Measurements from ENCODE around the gene RARA. TPM values are rescaled to one million over a fixed set of nuclear protein-coding genes. Genes with fewer than 3 reads are reported as not detected.
A peak's percentile ranks its signal among the peaks of the same experiment; 100 is the strongest.
"Not testable (repeated sequence)": the region's sequence is repeated elsewhere in the genome, so short reads cannot be mapped to it uniquely, and the experiment has no call there.

The RARA gene
- polyA plus RNA-seq, 1 experiment: 4.9 TPM

DNA sequence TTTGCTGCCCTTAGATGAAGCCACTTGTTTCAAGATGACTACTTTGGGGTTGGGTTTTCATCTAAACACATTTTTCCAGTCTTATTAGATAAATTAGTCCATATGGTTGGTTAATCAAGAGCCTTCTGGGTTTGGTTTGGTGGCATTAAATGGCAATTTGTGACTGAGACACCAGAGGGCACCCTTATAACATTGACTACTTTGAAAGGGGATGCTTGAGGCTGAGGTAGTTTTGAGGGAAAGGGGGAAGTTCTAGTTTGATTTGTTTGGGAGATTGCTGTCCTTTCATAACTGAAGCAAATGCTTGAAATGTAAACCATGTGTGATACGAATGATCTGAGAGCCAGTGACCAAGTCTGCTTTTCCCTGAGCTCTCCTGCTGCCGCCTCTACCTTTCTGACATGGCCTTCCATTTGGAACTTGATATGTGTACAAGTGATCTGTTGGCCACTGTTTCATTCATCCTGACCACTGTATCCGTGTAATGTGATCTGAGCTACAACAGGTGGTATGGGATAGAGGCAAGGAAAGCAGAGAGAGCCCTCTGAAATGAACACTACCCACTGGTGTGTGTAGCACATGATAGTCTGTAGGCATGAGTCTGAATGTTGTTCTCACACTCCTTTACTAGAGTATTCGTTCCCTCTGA lies 5.8 kb upstream of the RARA start:
- no peaks in the 10 kb centered on the region for H3K9me3 ChIP-seq (ENCODE audit: control insufficient read depth, insufficient read depth, low read length)
- ChIA-PET POLR2A (interaction anchor here (0.6 to 1.4 kb wide), 3 partner anchors 11 to 112 kb away, joined by 4 to 5 read pairs (median 5); no protein-coding TSS in a partner anchor), CTCF (interaction anchor here (0.6 to 10.0 kb wide), 18 partner anchors 8 to 240 kb away, joined by 3 to 112 read pairs (median 5); no protein-coding TSS in a partner anchor)
- peak; percentile 57 for DNase-seq (ENCODE audit: low read depth, low spot score)
- TF ChIP-seq, protein P1, sequence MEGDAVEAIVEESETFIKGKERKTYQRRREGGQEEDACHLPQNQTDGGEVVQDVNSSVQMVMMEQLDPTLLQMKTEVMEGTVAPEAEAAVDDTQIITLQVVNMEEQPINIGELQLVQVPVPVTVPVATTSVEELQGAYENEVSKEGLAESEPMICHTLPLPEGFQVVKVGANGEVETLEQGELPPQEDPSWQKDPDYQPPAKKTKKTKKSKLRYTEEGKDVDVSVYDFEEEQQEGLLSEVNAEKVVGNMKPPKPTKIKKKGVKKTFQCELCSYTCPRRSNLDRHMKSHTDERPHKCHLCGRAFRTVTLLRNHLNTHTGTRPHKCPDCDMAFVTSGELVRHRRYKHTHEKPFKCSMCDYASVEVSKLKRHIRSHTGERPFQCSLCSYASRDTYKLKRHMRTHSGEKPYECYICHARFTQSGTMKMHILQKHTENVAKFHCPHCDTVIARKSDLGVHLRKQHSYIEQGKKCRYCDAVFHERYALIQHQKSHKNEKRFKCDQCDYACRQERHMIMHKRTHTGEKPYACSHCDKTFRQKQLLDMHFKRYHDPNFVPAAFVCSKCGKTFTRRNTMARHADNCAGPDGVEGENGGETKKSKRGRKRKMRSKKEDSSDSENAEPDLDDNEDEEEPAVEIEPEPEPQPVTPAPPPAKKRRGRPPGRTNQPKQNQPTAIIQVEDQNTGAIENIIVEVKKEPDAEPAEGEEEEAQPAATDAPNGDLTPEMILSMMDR (IDR thresholded peaks at IDR 0.05; ENCODE audit: low read depth, low read length): peak; percentile 73
- H3K4me3 ChIP-seq (ENCODE audit: low read depth, low read length): no peak overlapping the region
- no peaks in the 10 kb centered on the region for H3K27me3 ChIP-seq (ENCODE audit: control insufficient read depth, insufficient read depth, low read length)
- H3K27ac ChIP-seq (ENCODE audit: low read depth, low read length): no peak overlapping the region

DNA sequence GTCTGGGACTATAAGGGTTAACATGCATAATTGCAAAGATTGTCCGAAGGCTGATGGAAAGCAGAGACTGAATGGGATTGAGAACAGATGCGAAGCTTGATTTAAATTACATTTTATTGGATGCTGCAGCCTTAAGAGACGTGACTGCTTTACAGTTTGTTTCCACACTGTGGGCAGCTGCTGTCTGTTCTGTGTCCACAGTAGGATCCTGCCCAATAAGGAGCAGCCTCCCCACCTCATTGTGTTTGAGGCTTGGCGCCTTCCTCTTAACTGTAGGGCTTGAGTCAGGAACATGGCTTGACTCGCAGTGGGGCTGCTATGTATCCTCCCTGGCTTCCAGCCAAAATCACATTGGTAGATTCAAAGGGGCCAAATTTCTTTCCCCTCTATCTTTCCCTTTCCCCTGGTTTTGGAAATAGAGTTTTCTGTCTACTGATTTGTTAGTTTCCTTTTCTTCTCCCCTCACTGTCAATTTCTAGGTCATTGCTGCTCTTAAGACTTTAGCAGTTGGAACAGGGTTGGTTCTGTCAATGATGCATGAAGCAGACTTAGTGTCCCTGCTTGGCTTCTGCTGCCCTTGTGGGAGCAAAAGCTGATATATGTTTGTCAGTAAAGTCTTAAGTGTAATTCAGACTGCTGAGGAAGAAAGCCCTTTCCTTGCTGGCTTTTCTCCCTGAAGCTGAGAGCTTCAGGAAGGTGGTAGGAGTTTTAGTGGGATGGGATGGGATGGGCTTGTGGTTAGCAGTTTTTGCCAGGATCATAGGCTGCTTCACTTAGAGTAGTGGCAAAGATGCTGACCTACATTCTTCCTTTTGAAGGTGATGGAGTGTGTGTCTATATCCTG lies 5.0 kb upstream of the RARA start:
- Histone ChIP-seq H3K4me3 (ENCODE audit: low read depth, low read length) (no peak overlapping the region), H3K27me3 (ENCODE audit: control insufficient read depth, insufficient read depth, low read length) (no peaks in the 10 kb centered on the region), H3K27ac (ENCODE audit: low read depth, low read length) (peak overlapping the region; percentile 40), H3K9me3 (ENCODE audit: control insufficient read depth, insufficient read depth, low read length) (no peaks in the 10 kb centered on the region)
- no peak for DNase-seq (ENCODE audit: low read depth, low spot score)
- ChIA-PET CTCF (interaction anchor here (0.8 to 10.0 kb wide), 15 partner anchors 8 to 256 kb away, joined by 3 to 112 read pairs (median 7); no protein-coding TSS in a partner anchor), POLR2A (interaction anchor here (0.9 to 1.9 kb wide), 4 partner anchors 10 to 51 kb away, joined by 3 to 7 read pairs (median 4); no protein-coding TSS in a partner anchor)
- TF ChIP-seq, protein P1 (IDR thresholded peaks at IDR 0.05; ENCODE audit: low read depth, low read length): no peak

DNA sequence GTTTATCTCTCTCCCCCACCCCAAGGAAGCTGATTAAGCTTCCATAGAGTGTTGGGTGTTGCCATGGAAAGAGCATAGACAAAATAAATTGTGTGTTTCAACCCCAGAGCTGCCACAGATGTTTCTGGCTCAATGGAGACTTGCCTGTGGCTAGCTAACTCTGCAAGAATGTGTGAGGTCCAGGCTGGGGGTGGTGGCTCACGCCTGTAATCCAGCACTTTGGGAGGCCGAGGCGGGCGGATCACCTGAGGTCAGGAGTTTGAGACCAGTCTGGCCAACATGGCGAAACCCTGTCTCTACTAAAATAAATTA lies 4.5 kb upstream of the RARA start:
- H3K9me3 ChIP-seq (ENCODE audit: control insufficient read depth, insufficient read depth, low read length); H3K4me3 ChIP-seq (ENCODE audit: low read depth, low read length); H3K27me3 ChIP-seq (ENCODE audit: control insufficient read depth, insufficient read depth, low read length): not testable (repeated sequence)
- ChIA-PET CTCF (interaction anchor here (1.4 to 10.0 kb wide), 5 partner anchors 11 to 256 kb away, joined by 6 to 112 read pairs (median 14); no protein-coding TSS in a partner anchor), POLR2A (interaction anchor here (0.9 to 1.9 kb wide), 3 partner anchors 10 to 50 kb away, joined by 3 to 7 read pairs (median 4); no protein-coding TSS in a partner anchor)
- peak; percentile 46 for DNase-seq (ENCODE audit: low read depth, low spot score)
- H3K27ac ChIP-seq (ENCODE audit: low read depth, low read length): peak overlapping the region; percentile 40

DNA sequence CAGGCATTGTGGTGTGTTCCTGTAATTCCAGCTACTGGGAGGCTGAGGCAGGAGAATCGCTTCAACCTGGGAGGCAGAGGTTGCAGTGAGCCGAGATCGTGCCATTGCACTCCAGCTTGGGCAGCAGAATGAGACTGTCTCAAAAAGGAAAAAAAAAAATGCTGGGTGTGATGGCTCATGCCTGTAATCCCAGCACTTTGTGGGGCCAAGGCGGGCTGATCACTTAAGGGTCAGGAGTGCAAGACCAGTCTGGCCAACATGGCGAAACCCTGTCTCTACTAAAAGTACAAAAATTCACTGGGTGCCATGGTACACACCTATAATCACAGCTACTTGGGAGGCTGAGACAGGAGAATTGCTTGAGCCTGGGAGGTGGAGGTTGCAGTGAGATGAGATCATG lies 4.1 kb upstream of the RARA start:
- not testable (repeated sequence) for DNase-seq (ENCODE audit: low read depth, low spot score); H3K27me3 ChIP-seq (ENCODE audit: control insufficient read depth, insufficient read depth, low read length); H3K9me3 ChIP-seq (ENCODE audit: control insufficient read depth, insufficient read depth, low read length); H3K4me3 ChIP-seq (ENCODE audit: low read depth, low read length)
- ChIA-PET POLR2A (interaction anchor here (0.6 to 1.9 kb wide), 3 partner anchors 12 to 223 kb away, joined by 3 to 7 read pairs (median 5); no protein-coding TSS in a partner anchor), CTCF (interaction anchor here (1.4 to 10.0 kb wide), 6 partner anchors 11 to 256 kb away, joined by 3 to 112 read pairs (median 10); no protein-coding TSS in a partner anchor)
- H3K27ac ChIP-seq (ENCODE audit: low read depth, low read length): peak overlapping the region; percentile 39

DNA sequence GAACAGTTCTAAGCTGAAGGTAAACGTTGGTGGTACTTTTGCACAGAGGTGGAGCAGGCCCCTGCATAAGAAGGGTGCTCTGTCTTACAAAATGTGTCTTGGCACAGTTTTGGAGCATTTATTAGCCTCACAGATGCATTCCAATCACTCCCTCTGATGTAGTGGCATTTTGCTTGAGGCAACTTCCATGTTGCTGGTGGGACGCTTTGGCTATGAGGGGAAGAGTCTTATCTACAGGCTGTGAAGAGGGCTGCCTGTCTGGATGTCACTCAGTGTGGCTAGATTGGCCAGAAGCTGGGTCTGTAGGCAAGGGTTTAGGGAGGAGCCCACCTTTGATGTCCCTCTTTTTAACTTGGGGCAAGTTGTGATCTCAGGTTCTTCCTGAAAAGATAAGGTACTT lies 2.6 kb upstream of the RARA start:
- no peak overlapping the region for H3K4me3 ChIP-seq (ENCODE audit: low read depth, low read length)
- CTCF ChIA-PET: interaction anchor here (1.0 to 10.0 kb wide), 6 partner anchors 9 to 112 kb away, joined by 3 to 99 read pairs (median 3); no protein-coding TSS in a partner anchor
- DNase-seq (ENCODE audit: low read depth, low spot score): no peak
- TF ChIP-seq, protein P1 (IDR thresholded peaks at IDR 0.05; ENCODE audit: low read depth, low read length): no peak
- no peaks in the 10 kb centered on the region for H3K9me3 ChIP-seq (ENCODE audit: control insufficient read depth, insufficient read depth, low read length)
- H3K27me3 ChIP-seq (ENCODE audit: control insufficient read depth, insufficient read depth, low read length): no peaks in the 10 kb centered on the region
- POLR2A ChIA-PET: interaction anchor here (2.2 to 3.3 kb wide), 2 partner anchors 11 to 39 kb away, joined by 8 to 10 read pairs; no protein-coding TSS in a partner anchor
- H3K27ac ChIP-seq (ENCODE audit: low read depth, low read length): no peak overlapping the region

Measured in AG04450 (cell line).